NB4 (cell line): ENCODE measurements around the gene FOXC2.

Experiments used
- DNase-seq: peaks from one replicate; pipeline ENCODE4 v3.0.0; 2010; ENCODE audit warnings: low read depth
- H3K4me3 ChIP-seq: one replicate; pipeline ENCODE4 v1.5.1; 2011; ENCODE audit warnings: mild to moderate bottlenecking, low read depth, low read length, moderate library complexity
- CTCF ChIP-seq: IDR thresholded peaks from one replicate; pipeline ENCODE4 v1.5.1; 2012; ENCODE audit warnings: low read depth, low read length
- MAX ChIP-seq: IDR thresholded peaks from 2 replicates; pipeline ENCODE4 v1.6.1; 2011; ENCODE audit warnings: low read depth, low read length
- MYC ChIP-seq: IDR thresholded peaks from 2 replicates; pipeline ENCODE4 v1.6.1; 2011; ENCODE audit warnings: low read depth, low read length
- POLR2A ChIP-seq: IDR thresholded peaks from 2 replicates; pipeline ENCODE4 v1.6.1; 2011; ENCODE audit warnings: mild to moderate bottlenecking; ENCODE audit not compliant: insufficient read length; ENCODE audit errors: extremely low read depth

FOXC2 gene

GRCh38 chr16:86525696-86526095, 40.9 kb upstream of the FOXC2 start:
- no peak for DNase-seq
- TF ChIP-seq MAX (no peak), MYC (no peak)
- no peak overlapping the region for H3K4me3 ChIP-seq

- DNase-seq = no peak
- no peak overlapping the region for H3K4me3 ChIP-seq
- TF ChIP-seq MYC = no peak
- TF ChIP-seq POLR2A = no peak
- TF ChIP-seq MAX = no peak
- TF ChIP-seq CTCF = no peak
Observed at GRCh38 chr16:86527366-86527765, 39.3 kb upstream of the FOXC2 start.

- TF ChIP-seq POLR2A (no peak), MYC (no peak), MAX (no peak), CTCF (no peak)
- no peak overlapping the region for H3K4me3 ChIP-seq
- no peak for DNase-seq
Observed at GRCh38 chr16:86528061-86528929, 38.3 kb upstream of the FOXC2 start.

- H3K4me3 ChIP-seq = no peak overlapping the region
- TF ChIP-seq MAX (no peak), MYC (no peak), POLR2A (no peak), CTCF (no peak)
- DNase-seq = no peak
Observed at GRCh38 chr16:86529160-86529559, 37.5 kb upstream of the FOXC2 start.

GRCh38 chr16:86530251-86531190, 36.1 kb upstream of the FOXC2 start:
- no peak for TF ChIP-seq CTCF
- no peak for TF ChIP-seq POLR2A
- TF ChIP-seq MYC = no peak
- no peak for TF ChIP-seq MAX
- no peak overlapping the region for H3K4me3 ChIP-seq
- DNase-seq = no peak

GRCh38 chr16:86531191-86531545, 35.5 kb upstream of the FOXC2 start:
- no peak for DNase-seq
- H3K4me3 ChIP-seq = no peak overlapping the region
- TF ChIP-seq CTCF (no peak), MYC (no peak), POLR2A (no peak), MAX (no peak)
